Suppressor macrophage (primary cell): Measurements from ENCODE around the gene LRRC59.
"Not testable (repeated sequence)": the region's sequence is repeated elsewhere in the genome, so short reads cannot be mapped to it uniquely, and the experiment has no call there.

Source experiments
- DNase-seq, 4 experiments: peaks; one replicate each; pipeline ENCODE4 v3.0.0-alpha.2; 2020 to 2022
- total RNA-seq, 17 experiments: gene quantifications; one replicate each; lab custom pipeline; 2026; ENCODE audit warnings: mixed read lengths in 6 of 17, inconsistent platforms in 3 of 17; lab: John Stamatoyannopoulos, UW

LRRC59 gene
- 163 to 366 (median 235) reads per million in 17 experiments for total RNA-seq

DNA sequence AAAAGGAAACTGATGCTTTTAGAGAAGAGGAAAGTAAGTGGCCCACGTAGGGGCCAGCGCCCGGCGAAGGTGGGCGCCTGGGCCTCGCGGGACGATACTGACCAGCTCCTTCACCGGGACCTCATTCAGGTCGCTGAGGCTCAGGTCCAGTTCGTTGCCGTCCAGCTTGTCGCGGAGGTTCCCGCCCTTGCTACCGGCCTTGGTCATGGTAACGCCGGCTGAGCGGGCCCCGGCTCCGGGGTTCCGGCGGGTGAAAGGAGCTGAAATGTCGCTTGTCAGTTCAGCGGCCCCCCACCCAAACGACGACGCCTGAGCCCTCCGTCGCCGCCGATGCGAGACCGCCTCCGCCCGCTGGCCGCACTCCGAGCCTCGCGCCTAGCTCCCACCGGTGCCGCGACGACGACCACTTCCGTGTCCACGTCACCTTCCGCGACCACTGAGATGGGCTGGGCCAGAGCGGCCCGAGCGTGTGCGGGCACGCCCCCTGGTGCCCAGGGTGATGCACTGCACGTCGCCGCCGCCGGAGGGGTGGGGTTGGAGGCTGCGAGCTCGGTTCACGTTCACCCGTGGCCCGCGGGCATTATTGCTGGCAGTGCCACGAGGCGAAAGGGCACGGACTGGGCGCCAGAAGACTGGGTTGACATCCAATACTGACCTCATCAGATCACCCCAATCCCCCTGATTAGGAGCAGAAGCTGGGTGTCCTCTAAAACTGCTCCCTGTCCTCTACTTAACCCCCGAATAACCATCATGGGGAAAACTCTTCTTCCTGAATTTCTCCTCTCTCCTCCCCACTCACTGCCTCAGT, at the start of gene LRRC59:
Gene LRRC59 (minus strand): TSS at position 413 of the 808 bp plus-strand sequence. CDS start 206 bp downstream, at position 207.
- peak; percentile 91 to 94 (median 94) for DNase-seq

GRCh38 chr17:50445730-50446325, 48.5 kb upstream of the LRRC59 start:
- DNase-seq, result no peak

DNA sequence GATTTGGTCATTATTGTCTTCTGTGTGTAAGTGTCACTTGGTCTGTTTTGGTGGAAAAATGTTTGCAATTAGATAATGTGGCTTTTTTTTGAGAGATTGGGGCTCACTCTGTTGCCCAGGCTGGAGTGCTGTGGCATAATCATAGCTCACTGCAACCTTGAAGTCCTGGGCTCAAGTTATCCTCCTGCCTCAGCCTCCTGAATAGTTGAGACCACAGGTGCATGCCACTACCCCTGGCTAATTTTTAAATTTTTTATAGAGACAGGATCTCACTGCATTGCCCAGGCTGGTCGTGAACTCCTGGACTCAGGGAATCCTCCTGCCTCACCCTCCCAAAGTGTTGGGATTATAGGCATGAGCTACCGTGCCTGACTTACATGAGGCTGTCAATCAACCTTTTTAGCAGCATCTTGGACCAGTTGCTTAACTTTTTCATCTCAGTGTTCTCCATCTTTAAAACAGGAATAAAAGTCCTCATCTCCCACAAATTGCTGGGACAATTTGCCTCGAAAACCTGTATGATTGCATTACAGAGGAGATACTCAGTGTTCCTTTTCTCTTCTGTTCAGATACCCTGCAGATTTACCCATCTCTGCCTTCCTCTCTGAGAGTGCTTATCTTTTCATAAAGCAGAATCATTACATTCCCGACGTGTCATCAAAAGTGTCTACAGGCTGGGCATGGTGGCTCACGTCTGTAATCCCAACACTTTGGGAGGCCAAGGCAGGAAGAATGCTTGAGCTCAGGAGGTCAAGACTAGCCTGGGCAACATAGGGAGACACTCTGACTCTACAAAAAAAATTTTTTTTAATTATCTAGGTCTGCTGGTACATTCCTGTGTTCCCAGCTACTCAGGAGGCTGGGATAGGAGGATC, 47.8 kb upstream of the LRRC59 start:
- no peak for DNase-seq

GRCh38 chr17:50443505-50443974, 46.2 kb upstream of the LRRC59 start:
- no peak for DNase-seq

DNA sequence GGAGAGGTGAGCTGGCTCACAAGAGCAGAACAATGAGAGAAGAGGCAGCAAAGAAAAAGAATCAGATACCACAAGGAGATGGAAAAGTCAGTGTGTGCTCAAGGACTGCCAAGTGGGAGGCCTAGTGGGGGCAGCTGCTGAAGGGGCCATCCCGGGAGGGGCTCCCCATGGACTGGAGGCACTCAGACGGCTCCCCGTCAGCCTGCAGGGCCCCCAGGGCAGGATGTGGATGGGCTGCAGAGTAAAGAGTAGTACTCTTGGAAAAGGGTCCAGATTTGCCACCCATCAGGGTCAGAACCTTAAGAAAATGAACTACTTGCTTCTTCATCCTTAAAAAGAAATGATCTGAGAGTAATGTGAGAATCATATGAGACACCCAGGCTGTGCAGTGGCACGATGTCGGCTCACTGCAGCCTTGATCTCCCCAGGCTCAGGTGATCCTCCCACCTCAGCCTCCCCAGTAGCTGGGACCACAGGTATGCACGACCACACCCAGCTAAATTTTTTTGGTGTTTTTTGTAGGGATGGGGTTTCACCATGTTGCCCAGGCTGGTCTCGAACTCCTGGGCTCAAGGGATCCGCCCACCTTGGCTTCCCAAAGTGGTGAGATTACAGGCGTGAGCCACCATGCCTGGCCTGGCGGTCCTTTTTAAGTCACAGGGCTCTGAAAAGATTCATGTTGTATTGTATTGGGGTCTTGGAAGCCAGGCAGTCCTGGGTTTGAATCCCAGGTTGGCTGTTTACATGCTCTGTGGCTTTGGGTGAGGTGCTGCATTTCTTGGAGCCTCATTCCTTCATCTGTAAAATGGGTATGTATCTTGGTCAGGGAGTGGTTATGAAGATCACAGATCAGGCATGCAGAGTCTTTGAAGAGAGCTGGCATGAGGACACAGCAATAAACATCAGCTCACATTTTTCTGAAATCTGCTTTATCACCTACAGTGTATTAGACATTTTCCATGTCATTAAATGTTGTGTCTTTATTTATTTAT, 43.8 kb upstream of the LRRC59 start:
- no peak for DNase-seq

DNA sequence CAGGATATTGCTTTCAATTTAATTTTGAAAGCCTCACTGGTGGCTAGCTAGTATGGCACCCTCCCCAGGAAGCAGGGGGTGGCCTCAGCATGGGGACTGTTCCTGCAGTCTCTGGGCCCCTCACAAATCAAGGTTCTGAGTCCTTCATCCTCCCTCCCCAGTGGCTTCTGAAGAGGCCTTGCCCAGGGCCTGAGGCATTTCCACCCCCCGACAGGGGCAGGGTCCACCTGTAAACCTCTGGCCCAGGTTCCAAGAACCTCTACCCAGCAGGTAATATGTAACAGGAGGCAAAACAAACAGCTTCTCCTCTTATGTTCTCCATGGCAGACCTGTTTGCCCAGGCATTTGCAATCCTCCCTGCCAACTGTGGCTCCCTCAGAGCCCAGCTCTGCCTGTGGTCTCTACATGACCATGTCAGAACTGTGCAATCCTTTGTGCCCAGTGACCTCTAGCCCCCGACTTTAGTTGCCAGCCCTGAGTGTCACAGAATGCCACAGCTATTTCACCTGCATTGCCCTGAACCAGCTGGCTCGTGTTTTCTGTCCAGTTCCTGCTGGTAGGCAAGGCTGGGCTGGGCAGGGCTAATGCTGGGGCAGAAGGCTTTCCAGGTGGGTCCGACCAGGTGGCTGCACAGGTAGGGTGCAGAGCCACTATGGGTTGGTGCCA, 43.0 kb upstream of the LRRC59 start:
- DNase-seq, result no peak

GRCh38 chr17:50439008-50439407, 41.7 kb upstream of the LRRC59 start:
- DNase-seq, result no peak

DNA sequence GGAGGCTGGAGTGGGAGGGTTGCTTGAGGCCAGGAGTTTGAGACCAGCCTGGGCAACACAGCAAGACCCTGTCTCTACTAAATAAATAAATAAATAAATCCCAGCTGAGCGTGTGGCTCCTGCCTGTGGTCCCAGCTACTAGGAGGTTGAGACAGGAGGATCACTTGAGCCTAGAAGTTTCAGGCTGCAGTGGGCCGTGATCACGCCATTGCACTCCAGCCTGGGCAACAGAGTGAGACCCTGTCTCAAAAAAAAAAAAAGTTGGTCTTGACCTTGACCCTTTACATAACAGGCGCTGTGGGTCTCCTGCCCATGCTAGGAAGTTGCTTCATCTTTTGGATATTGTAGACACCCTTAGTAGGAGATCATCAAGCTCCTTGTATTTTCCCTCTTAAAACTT, 40.1 kb upstream of the LRRC59 start:
- no peak for DNase-seq

GRCh38 chr17:50432125-50432762, 34.9 kb upstream of the LRRC59 start:
- no peak for DNase-seq

DNA sequence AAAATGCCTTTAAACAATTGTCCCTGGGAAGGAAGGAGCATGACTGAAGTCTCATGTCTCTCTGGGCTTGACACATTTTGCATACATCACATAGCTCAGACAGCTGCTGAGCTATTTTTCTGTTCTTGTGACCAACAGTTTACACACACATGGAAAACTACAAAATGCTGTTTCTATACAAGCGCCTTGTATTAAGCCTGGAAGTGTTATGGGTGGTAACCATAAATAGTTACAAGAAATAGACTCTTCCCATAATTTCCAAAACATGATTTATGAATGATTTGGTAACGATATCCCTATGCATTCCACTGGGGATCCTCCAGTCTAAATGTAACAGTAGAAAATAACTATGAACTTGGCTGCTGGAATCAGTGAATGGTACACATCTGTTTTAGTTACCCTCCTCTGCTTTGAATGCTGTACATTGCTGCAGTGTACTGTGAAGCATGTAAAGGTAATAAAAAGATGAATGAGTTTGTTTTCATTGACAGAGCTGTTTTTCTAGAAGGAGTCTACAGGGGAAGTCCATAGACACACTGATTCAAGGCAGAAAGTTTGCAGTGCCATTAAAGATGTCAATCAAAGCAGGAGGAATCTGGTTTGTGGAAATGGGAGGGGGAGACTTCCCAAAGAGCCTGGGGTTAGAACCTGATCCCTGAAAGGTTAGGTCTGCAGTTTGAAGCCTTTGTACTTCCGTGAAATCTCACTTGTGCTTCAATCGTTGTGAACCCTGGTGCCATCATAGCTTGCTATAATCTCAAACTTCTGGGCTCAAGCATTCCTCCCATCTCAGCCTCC, 33.7 kb upstream of the LRRC59 start:
- DNase-seq, result no peak

- no peak for DNase-seq
These were observed 32.5 kb upstream of the LRRC59 start for GRCh38 chr17:50429793-50430192.

DNA sequence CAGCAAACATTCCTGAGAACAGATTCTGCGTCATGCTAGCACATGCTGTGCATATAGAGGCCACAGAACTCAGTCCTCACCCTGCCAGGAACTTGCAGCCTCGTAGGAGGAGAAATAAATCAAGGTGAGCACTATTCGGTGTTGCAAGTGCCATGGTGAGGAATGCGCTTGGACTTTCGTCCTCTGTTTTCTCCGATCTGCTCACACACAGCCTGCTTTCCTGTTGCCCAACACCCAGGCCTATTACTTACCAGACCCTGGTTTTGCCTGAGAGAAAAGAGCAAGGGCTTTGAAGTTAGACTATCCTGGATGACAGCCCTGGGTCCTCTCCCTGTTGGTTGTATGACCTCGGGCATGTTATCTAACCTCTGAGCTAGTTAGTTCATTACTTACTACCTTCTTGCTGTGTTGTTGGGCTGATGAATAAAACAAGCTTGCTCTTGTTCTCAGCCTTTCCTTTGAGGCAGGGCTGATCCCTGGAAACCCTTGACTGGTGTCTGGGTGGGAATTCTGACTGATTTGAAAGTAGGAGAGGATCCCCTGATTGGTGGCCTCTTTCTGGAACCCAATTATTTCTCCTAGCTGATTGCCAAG, 31.6 kb upstream of the LRRC59 start:
- no peak for DNase-seq

DNA sequence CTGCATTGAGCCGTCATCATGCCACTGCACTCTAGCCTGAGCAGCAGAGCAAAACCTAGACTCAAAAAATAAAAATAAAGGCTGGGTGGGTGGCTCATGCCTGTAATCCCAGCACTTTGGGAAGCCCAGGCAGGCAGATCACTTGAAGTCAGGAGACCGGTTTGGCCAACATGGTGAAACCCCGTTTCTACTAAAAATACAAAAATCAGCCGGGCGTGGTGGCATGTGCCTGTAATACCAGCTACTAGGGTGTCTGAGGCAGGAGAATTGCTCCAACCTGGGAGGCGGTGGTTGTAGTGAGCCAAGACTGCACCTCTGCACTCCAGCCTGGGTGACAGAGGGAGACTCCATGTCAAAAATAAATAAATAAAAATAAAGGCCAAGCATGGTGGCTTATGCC, 30.8 kb upstream of the LRRC59 start:
- DNase-seq, result not testable (repeated sequence)

DNA sequence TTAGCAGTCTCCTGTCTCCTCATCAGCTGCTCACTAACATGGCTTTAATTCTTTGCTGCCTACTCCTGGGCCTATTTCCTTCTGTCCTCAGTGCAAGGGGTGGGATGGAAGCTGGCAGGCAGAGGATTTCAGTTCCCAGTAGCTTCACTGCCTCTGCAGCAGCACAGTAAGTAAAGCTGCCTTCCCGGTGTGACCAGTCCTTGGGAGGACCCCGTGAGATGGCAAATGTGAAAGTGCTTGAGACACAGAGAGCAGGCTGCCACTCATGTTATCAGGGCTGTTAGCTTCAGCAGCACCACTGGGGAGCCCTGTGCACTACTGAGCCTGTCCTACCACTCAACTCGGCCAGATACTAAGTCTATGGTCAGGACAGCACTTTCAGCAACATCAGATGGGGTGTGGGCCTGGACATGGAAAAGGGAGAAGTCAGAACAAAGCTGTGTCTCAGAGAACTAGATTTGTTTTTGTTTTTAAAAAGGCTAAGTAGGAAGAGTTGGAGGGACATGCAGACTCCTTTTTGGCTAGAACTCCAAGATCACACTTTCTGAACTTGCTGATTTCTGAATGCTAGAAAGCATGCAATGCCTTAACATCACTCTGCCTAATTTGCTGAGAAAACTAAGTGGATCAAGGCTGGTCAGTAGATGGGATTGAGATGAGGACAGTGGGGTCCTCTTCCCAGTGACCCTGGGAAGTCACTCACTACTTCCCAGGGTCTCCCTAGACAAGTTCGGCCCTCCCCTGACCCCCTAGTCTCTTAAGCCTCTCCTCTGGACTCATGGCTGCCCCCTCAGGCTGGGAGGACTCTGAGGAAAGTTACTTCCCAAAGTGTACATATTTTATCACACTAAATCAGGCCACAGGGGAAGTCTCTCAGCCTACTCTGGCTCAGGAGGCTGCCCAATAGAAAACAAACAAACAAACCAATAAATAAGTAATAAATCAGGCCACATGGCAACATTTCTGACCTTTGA, 29.8 kb upstream of the LRRC59 start:
- peak; percentile 54 to 79 (median 62) for DNase-seq

GRCh38 chr17:50426472-50426782, 29.1 kb upstream of the LRRC59 start:
- DNase-seq, result no peak

- DNase-seq, result peak; percentile 64 to 87 (median 76)
These were observed 28.6 kb upstream of the LRRC59 start, which contains the start of gene ACSF2 for GRCh38 chr17:50425682-50426471. ACSF2 (plus strand) TSS chr17:50426218; CDS start chr17:50426262, 44 bp downstream.

GRCh38 chr17:50424996-50425681, 27.8 kb upstream of the LRRC59 start:
- peak; percentile 35 to 67 (median 49) for DNase-seq
